ENCODE data around the gene OGFOD3. TPM values are rescaled to one million over a fixed set of nuclear protein-coding genes. Genes with fewer than 3 reads are reported as not detected.
"Not testable (repeated sequence)": the region's sequence is repeated elsewhere in the genome, so short reads cannot be mapped to it uniquely, and the experiment has no call there.

Gene OGFOD3
- total and polyA plus RNA-seq, 7 experiments from 2014 or later = 21.9 to 42.1 (median 32.3) TPM

DNA sequence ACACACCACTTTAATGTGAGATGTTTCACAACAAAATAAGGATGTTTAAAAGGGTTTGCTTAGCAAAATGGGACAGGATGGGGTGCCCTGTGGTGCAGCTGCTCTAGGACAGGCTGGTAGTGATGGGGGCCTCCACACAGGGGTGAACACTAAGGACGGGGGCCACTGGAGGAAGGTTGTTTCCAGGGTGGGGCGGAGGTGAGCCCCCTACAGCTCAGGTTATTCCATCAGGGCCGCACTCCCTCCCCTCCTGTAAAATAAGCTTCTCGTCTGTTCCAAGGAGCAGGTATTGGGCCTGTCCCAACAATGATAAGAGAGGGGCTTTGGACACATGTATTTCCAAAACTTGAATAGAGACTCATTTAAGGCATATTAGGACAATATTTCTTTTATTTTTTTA is 2.1 kb downstream of the OGFOD3 start:
- POLR2A ChIA-PET = interaction anchor here (0.7 to 2.7 kb wide), 2 partner anchors 118 to 134 kb away, joined by 4 to 10 read pairs; no protein-coding TSS in a partner anchor
- Mint-ChIP-seq H3K4me3 (no peak overlapping the region), H3K36me3 (peaks cover 0 to 31% (median 20%) of the 10 kb centered on the region in 5 donors), H3K4me1 (peaks cover 25 to 43% (median 31%) of the 10 kb centered on the region in 7 donors), H3K27me3 (no peaks in the 10 kb centered on the region), H3K9me3 (no peaks in the 10 kb centered on the region), H3K27ac (peak overlapping the region in 1 of 9 donors; percentile 26)
- DNase-seq (no peak), ATAC-seq (no peak)
- Histone ChIP-seq H3K27me3 (ENCODE audit: control insufficient read depth in 2 of 2, insufficient read depth in 2 of 2, low read length in 2 of 2) (no peaks in the 10 kb centered on the region), H3K9me3 (ENCODE audit: control insufficient read depth in 2 of 3, low read length in 3 of 3) (no peaks in the 10 kb centered on the region), H3K36me3 (ENCODE audit: control insufficient read depth in 2 of 3, insufficient read depth in 3 of 3, low read length in 3 of 3) (peaks cover 0 to 24% (median 4%) of the 10 kb centered on the region in 3 experiments), H3K27ac (ENCODE audit: low read depth, low read length) (no peak overlapping the region), H3K4me1 (ENCODE audit: control insufficient read depth in 2 of 2, insufficient read depth in 2 of 2, low read length in 2 of 2) (peaks cover 5 to 20% of the 10 kb centered on the region in 2 donors), H3K4me3 (ENCODE audit: low read length) (no peak overlapping the region)
- CTCF ChIA-PET = no interaction called here
- intact Hi-C loops (cut with micrococcal nuclease) = loop anchor here (5.0 kb wide), 2 partner anchors 119 to 394 kb away; partner anchors contain the start of genes CENPX (in 1 of the 2) and LRRC45 (in 1 of the 2)

DNA sequence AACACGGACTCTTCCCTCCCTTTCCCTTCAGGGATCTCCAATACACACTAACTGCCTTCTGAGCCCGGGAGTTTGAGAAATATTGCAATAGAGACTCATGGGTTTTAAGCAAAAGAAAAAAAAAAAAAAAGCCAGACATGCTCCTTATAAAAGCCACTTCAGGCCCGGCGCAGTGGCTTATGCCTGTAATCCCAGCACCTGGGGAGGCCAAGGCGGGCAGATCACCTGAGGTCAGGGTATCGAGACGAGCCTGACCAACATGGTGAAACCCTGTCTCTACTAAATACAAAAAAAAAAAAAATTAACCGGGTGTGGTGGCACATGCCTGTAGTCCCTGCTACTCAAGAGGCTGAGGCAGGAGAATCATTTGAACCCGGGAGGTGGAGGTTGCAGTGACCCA is 2.6 kb downstream of the OGFOD3 start:
- H3K4me3 Mint-ChIP-seq = peak overlapping the region in 1 of 10 donors; percentile 32
- CTCF ChIA-PET = no interaction called here

DNA sequence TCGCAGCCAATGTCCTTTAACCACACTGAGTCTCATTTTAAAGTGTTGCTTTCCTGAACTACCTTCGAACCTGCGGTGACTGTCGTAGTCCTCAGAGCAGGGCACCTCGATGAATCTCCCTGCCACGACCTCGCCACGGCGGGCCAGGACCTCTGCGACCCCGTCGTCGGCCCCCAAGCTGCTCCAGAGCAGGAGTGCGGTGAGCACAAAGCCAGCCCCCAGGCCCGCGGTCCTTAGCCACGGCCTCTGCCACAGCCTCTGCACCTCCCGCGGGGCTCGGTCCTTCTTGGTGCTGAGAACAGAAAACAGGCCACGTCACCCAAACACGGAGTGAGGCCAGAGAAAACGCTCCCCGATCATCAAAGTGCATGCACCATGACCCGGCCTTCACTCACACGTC is 3.0 kb downstream of the OGFOD3 start:
- peaks cover 23 to 38% (median 27%) of the 10 kb centered on the region in 7 donors for H3K4me1 Mint-ChIP-seq
- H3K36me3 ChIP-seq (ENCODE audit: control insufficient read depth in 2 of 3, insufficient read depth in 3 of 3, low read length in 3 of 3) = peaks cover 0 to 18% (median 4%) of the 10 kb centered on the region in 3 experiments
- H3K27ac ChIP-seq (ENCODE audit: low read depth, low read length) = no peak overlapping the region
- no peaks in the 10 kb centered on the region for H3K27me3 ChIP-seq (ENCODE audit: control insufficient read depth in 2 of 2, insufficient read depth in 2 of 2, low read length in 2 of 2)
- ChIA-PET CTCF (interaction anchor here (1.6 kb wide), 1 partner anchor 62 kb away, joined by 6 read pairs; no protein-coding TSS in a partner anchor), POLR2A (no interaction called here)
- no peaks in the 10 kb centered on the region for H3K9me3 ChIP-seq (ENCODE audit: control insufficient read depth in 2 of 3, low read length in 3 of 3)
- peaks cover 5 to 19% of the 10 kb centered on the region in 2 donors for H3K4me1 ChIP-seq (ENCODE audit: control insufficient read depth in 2 of 2, insufficient read depth in 2 of 2, low read length in 2 of 2)
- H3K27ac Mint-ChIP-seq = peak overlapping the region in 3 of 9 donors; percentile 2 to 70 (median 65)
- peak overlapping the region in 2 of 10 donors; percentile 25 to 32 for H3K4me3 Mint-ChIP-seq
- no peaks in the 10 kb centered on the region for H3K9me3 Mint-ChIP-seq
- no peak overlapping the region for H3K4me3 ChIP-seq (ENCODE audit: low read length)
- peaks cover 0 to 25% (median 16%) of the 10 kb centered on the region in 5 donors for H3K36me3 Mint-ChIP-seq
- H3K27me3 Mint-ChIP-seq = no peaks in the 10 kb centered on the region
- no peak for DNase-seq
- intact Hi-C loops (cut with micrococcal nuclease) = loop anchor here (5.0 kb wide), 2 partner anchors 118 to 393 kb away; partner anchors contain the start of genes CENPX (in 1 of the 2) and LRRC45 (in 1 of the 2)
- no peak for ATAC-seq

More for the DNA sequence above, 2.6 kb downstream of the OGFOD3 start:
- no peaks in the 10 kb centered on the region for H3K27me3 ChIP-seq (ENCODE audit: control insufficient read depth in 2 of 2, insufficient read depth in 2 of 2, low read length in 2 of 2)
- no peaks in the 10 kb centered on the region for H3K9me3 ChIP-seq (ENCODE audit: control insufficient read depth in 2 of 3, low read length in 3 of 3)
- intact Hi-C loops (cut with micrococcal nuclease) = loop anchor here (5.0 kb wide), 2 partner anchors 118 to 393 kb away; partner anchors contain the start of genes CENPX (in 1 of the 2) and LRRC45 (in 1 of the 2)
- Mint-ChIP-seq H3K27ac (peak overlapping the region in 1 of 9 donors; percentile 22), H3K9me3 (no peaks in the 10 kb centered on the region), H3K27me3 (no peaks in the 10 kb centered on the region), H3K36me3 (peaks cover 0 to 26% (median 16%) of the 10 kb centered on the region in 5 donors), H3K4me1 (peaks cover 23 to 39% (median 28%) of the 10 kb centered on the region in 7 donors)
- POLR2A ChIA-PET = interaction anchor here (2.7 kb wide), 1 partner anchor 117 kb away, joined by 10 read pairs; no protein-coding TSS in a partner anchor
- no peak overlapping the region for H3K4me3 ChIP-seq (ENCODE audit: low read length)
- H3K4me1 ChIP-seq (ENCODE audit: control insufficient read depth in 2 of 2, insufficient read depth in 2 of 2, low read length in 2 of 2) = peaks cover 5 to 20% of the 10 kb centered on the region in 2 donors
- H3K27ac ChIP-seq (ENCODE audit: low read depth, low read length) = no peak overlapping the region
- ATAC-seq (no peak), DNase-seq (no peak)
- H3K36me3 ChIP-seq (ENCODE audit: control insufficient read depth in 2 of 3, insufficient read depth in 3 of 3, low read length in 3 of 3) = peaks cover 0 to 19% (median 4%) of the 10 kb centered on the region in 3 experiments

- Mint-ChIP-seq H3K9me3 (no peaks in the 10 kb centered on the region), H3K27ac (peak overlapping the region in 4 of 9 donors; percentile 58 to 70 (median 62)), H3K4me3 (peak overlapping the region in 7 of 10 donors; percentile 4 to 54 (median 29)), H3K27me3 (no peaks in the 10 kb centered on the region), H3K36me3 (peaks cover 0 to 19% (median 10%) of the 10 kb centered on the region in 5 donors), H3K4me1 (peaks cover 16 to 31% (median 20%) of the 10 kb centered on the region in 7 donors)
- Histone ChIP-seq H3K27ac (ENCODE audit: low read depth, low read length) (no peak overlapping the region), H3K4me3 (ENCODE audit: low read length) (no peak overlapping the region), H3K36me3 (ENCODE audit: control insufficient read depth in 2 of 3, insufficient read depth in 3 of 3, low read length in 3 of 3) (peaks cover 0 to 24% (median 0%) of the 10 kb centered on the region in 3 experiments), H3K9me3 (ENCODE audit: control insufficient read depth in 2 of 3, low read length in 3 of 3) (no peaks in the 10 kb centered on the region), H3K4me1 (ENCODE audit: control insufficient read depth in 2 of 2, insufficient read depth in 2 of 2, low read length in 2 of 2) (peaks cover 5 to 13% of the 10 kb centered on the region in 2 donors), H3K27me3 (ENCODE audit: control insufficient read depth in 2 of 2, insufficient read depth in 2 of 2, low read length in 2 of 2) (no peaks in the 10 kb centered on the region)
- ChIA-PET CTCF (interaction anchor here (0.7 to 1.6 kb wide), 2 partner anchors 61 to 293 kb away, joined by 3 to 6 read pairs; no protein-coding TSS in a partner anchor), POLR2A (no interaction called here)
- ATAC-seq = peak; percentile 33
- peak; percentile 54 to 79 (median 71) for DNase-seq
- intact Hi-C loops (cut with micrococcal nuclease) = loop anchor here (1.0 to 5.0 kb wide), 6 partner anchors 63 to 392 kb away; partner anchors contain the start of genes CENPX (in 1 of the 2) and LRRC45 (in 1 of the 2)
These were observed 3.7 kb downstream of the OGFOD3 start for GRCh38 chr17:82414548-82415281.

- intact Hi-C loops (cut with micrococcal nuclease) = loop anchor here in 1 of 2 donors (1.0 kb wide), 1 partner anchor 12 kb away; no protein-coding TSS in a partner anchor
- ATAC-seq (no peak), DNase-seq (no peak)
- H3K27me3 Mint-ChIP-seq = no peaks in the 10 kb centered on the region
- Histone ChIP-seq H3K27ac (ENCODE audit: low read depth, low read length) (no peak overlapping the region), H3K36me3 (ENCODE audit: control insufficient read depth in 2 of 3, insufficient read depth in 3 of 3, low read length in 3 of 3) (peaks cover 0 to 38% (median 0%) of the 10 kb centered on the region in 3 experiments), H3K9me3 (ENCODE audit: control insufficient read depth in 2 of 3, low read length in 3 of 3) (no peaks in the 10 kb centered on the region), H3K4me3 (ENCODE audit: low read length) (no peak overlapping the region), H3K4me1 (ENCODE audit: control insufficient read depth in 2 of 2, insufficient read depth in 2 of 2, low read length in 2 of 2) (peaks cover 3 to 10% of the 10 kb centered on the region in 2 donors), H3K27me3 (ENCODE audit: control insufficient read depth in 2 of 2, insufficient read depth in 2 of 2, low read length in 2 of 2) (no peaks in the 10 kb centered on the region)
- CTCF ChIA-PET = no interaction called here
- H3K4me3 Mint-ChIP-seq = no peak overlapping the region
- H3K36me3 Mint-ChIP-seq = peaks cover 0 to 32% (median 7%) of the 10 kb centered on the region in 5 donors
- peaks cover 14 to 26% (median 17%) of the 10 kb centered on the region in 7 donors for H3K4me1 Mint-ChIP-seq
- H3K27ac Mint-ChIP-seq = peak overlapping the region in 1 of 9 donors; percentile 30
- no peaks in the 10 kb centered on the region for H3K9me3 Mint-ChIP-seq
- POLR2A ChIA-PET = no interaction called here
These were observed 5.6 kb downstream of the OGFOD3 start for GRCh38 chr17:82412535-82413520.

DNA sequence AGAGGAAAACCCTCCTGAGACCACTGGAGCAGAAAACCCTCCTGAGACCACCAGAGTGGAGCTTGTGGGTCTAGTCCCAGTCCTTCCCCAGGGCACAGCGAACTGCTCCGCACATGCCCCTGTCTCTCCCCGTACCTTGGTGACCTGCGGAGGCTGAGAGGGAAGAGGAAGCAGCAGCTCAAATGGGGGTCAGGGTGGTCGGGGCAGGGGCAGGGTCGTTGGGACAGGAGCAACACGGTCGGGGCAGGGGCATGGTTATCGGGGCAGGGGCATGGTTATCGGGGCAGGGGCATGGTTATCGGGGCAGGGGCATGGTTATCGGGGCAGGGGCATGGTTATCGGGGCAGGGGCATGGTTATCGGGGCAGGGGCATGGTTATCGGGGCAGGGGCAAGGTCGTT is 6.3 kb downstream of the OGFOD3 start:
- H3K4me3 ChIP-seq (ENCODE audit: low read length); H3K4me1 ChIP-seq (ENCODE audit: control insufficient read depth in 2 of 2, insufficient read depth in 2 of 2, low read length in 2 of 2); ATAC-seq; H3K9me3 Mint-ChIP-seq; H3K27me3 ChIP-seq (ENCODE audit: control insufficient read depth in 2 of 2, insufficient read depth in 2 of 2, low read length in 2 of 2); H3K27ac Mint-ChIP-seq; DNase-seq; CTCF ChIA-PET; H3K27ac ChIP-seq (ENCODE audit: low read depth, low read length); H3K4me3 Mint-ChIP-seq; H3K9me3 ChIP-seq (ENCODE audit: control insufficient read depth in 2 of 3, low read length in 3 of 3); intact Hi-C loops (cut with micrococcal nuclease); H3K27me3 Mint-ChIP-seq: not testable (repeated sequence)
- Mint-ChIP-seq H3K4me1 (peaks cover 11 to 23% (median 17%) of the 10 kb centered on the region in 7 donors), H3K36me3 (peaks cover 0 to 39% (median 7%) of the 10 kb centered on the region in 5 donors)
- peaks cover 0 to 38% (median 0%) of the 10 kb centered on the region in 3 experiments for H3K36me3 ChIP-seq (ENCODE audit: control insufficient read depth in 2 of 3, insufficient read depth in 3 of 3, low read length in 3 of 3)
- POLR2A ChIA-PET = interaction anchor here (0.6 kb wide), 1 partner anchor 18 kb away, joined by 3 read pairs; no protein-coding TSS in a partner anchor

Data from naive thymus-derived CD4-positive, alpha-beta T cell (primary cell).